H1 (cell line): ENCODE data around the gene VPS18.

Source experiments
- CTCF ChIP-seq, 3 experiments: IDR thresholded peaks; 1 replicate in 2 of 3; 2 replicates in 1 of 3; pipeline versions ENCODE4 v1.5.1 to v1.6.1; 2011; ENCODE audit warnings: low read length in 3 of 3, mild to moderate bottlenecking in 3 of 3, inconsistent platforms in 2 of 3, low read depth in 1 of 3, moderate library complexity in 1 of 3; ENCODE audit not compliant: insufficient read depth in 1 of 3; ENCODE audit errors: control extremely low read depth in 1 of 3
- EP300 ChIP-seq, 2 experiments: IDR thresholded peaks; 1 replicate in 1 of 2; 2 replicates in 1 of 2; pipeline ENCODE4 v1.6.1; 2011 to 2012; ENCODE audit warnings: low read depth in 2 of 2, low read length in 2 of 2, mild to moderate bottlenecking in 2 of 2, borderline replicate concordance in 1 of 2, inconsistent platforms in 1 of 2, moderate library complexity in 1 of 2
- EZH2 ChIP-seq: fragments of 200-600 bp; sonication (generic); IDR thresholded peaks from 2 replicates; pipeline ENCODE4 v1.7.1; 2012; ENCODE audit warnings: low read depth, mild to moderate bottlenecking, moderate library complexity, low read length, inconsistent platforms; ENCODE audit not compliant: severe bottlenecking
- GTF2F1 ChIP-seq: IDR thresholded peaks from 2 replicates; pipeline ENCODE4 v1.6.1; 2012; ENCODE audit warnings: low read depth, low read length, improper control_type of control experiment, borderline replicate concordance
- HDAC6 ChIP-seq: IDR thresholded peaks from one replicate; pipeline ENCODE4 v1.7.1; 2012; ENCODE audit warnings: low read depth, mild to moderate bottlenecking, inconsistent platforms, low read length, moderate library complexity
- POLR2A ChIP-seq, 2 experiments: IDR thresholded peaks; 1 replicate in 1 of 2; 2 replicates in 1 of 2; pipeline ENCODE4 v1.6.1; 2011; ENCODE audit warnings: low read depth in 2 of 2, low read length in 2 of 2, mild to moderate bottlenecking in 2 of 2; ENCODE audit errors: control extremely low read depth in 1 of 2
- POLR2AphosphoS5 ChIP-seq: IDR thresholded peaks from 2 replicates; pipeline ENCODE4 v1.6.1; 2011; ENCODE audit warnings: low read depth, low read length
- RXRA ChIP-seq: IDR thresholded peaks from 2 replicates; pipeline ENCODE4 v1.6.1; 2011; ENCODE audit warnings: low read depth, mild to moderate bottlenecking, low read length, moderate library complexity; ENCODE audit not compliant: insufficient read depth
- SIN3A ChIP-seq, 2 experiments: IDR thresholded peaks in 1 of 2; conservative IDR thresholded peaks in 1 of 2; 2 replicates each; pipeline ENCODE4 v1.6.1; 2011 to 2012; ENCODE audit warnings: low read length in 2 of 2, improper control_type of control experiment in 1 of 2, low read depth in 1 of 2, mild to moderate bottlenecking in 1 of 2
- TCF12 ChIP-seq: IDR thresholded peaks from 2 replicates; pipeline ENCODE4 v1.6.1; 2011; ENCODE audit warnings: low read depth, mild to moderate bottlenecking, low read length
- USF2 ChIP-seq: IDR thresholded peaks from 2 replicates; pipeline ENCODE4 v1.6.1; 2011; ENCODE audit warnings: low read length, improper control_type of control experiment
- YY1 ChIP-seq: IDR thresholded peaks from 2 replicates; pipeline ENCODE4 v1.6.1; 2011; ENCODE audit warnings: low read depth, mild to moderate bottlenecking, low read length

- TF ChIP-seq POLR2AphosphoS5 = no peak
- TF ChIP-seq POLR2A (IDR thresholded peaks at IDR 0.05; ENCODE audit: control extremely low read depth in 1 of 2, low read depth in 2 of 2, low read length in 2 of 2) = no peak; a peak in 1 of 3 replicates
- peak; percentile 84 for TF ChIP-seq EZH2
- TF ChIP-seq CTCF (IDR thresholded peaks at IDR 0.05; ENCODE audit: control extremely low read depth in 1 of 3, insufficient read depth in 1 of 3, low read depth in 1 of 3, low read length in 3 of 3) = no peak
- no peak for TF ChIP-seq RXRA
- TF ChIP-seq HDAC6 = no peak
- TF ChIP-seq GTF2F1 = no peak
- no peak for TF ChIP-seq EP300 (IDR thresholded peaks at IDR 0.05; ENCODE audit: borderline replicate concordance in 1 of 2, low read depth in 2 of 2, low read length in 2 of 2)
- no peak for TF ChIP-seq SIN3A (conservative IDR thresholded peaks at IDR 0.05 in 1 of 2, IDR thresholded peaks at IDR 0.05 in 1 of 2; ENCODE audit: low read depth in 1 of 2, low read length in 2 of 2)
- no peak for TF ChIP-seq USF2
- no peak for TF ChIP-seq TCF12
- no peak for TF ChIP-seq YY1
Measured at GRCh38 chr15:40929660-40930429, 35.6 kb downstream of the VPS18 start.
